Activated CD4-positive, alpha-beta T cell treated with anti-CD3 and anti-CD28 coated beads, Interleukin-10, Interleukin-2, amounts not matched to agents 100 ng/mL and 50 ng/mL, durations not matched to agents 16 hours and 8 hours (primary cell): ENCODE data around the gene LPP.
A peak's percentile ranks its signal among the peaks of the same experiment; 100 is the strongest.

Experiments used
- DNase-seq: peaks from one replicate; pipeline ENCODE4 v3.0.0-alpha.2; 2020

Gene LPP

DNA sequence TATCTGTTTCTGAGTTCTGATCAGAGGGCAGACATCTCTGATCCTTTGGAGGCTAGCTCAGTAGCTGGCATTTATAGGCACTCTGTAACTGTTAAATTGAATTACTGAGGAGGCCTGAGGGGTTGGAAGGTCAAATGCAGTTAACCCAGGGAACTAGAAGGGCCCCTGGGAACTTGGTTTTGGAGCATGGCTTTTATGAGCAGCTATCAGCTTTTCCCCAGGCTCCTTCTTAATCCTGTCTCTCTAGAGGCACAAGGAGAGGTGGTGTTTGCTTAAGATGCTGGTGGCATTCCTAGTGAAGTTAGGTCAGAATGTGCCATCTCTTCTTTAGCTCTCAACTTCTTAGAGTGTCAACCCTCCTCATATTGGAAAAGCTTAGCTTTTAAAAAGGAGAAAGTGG, 128.9 kb downstream of the LPP start:
- no peak for DNase-seq

DNA sequence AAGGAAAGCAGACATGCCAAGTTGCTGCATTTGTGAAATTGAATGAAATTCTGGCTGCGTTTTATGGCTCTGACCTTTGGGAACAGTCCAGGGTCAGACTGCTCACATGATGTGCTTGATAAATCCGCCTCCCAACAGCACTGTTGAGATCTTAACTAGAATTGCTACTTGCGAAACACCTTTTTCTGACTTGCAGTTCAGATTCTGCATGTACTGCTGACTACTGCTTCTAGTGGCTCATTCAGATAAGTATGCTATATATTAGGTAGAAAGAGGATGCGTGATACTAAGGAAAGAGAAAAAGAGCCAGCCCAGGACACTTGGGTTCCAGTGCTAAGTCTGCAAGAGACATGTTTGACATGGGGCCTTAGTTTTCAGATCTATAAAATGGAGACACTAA, 129.4 kb downstream of the LPP start:
- DNase-seq, result peak; percentile 33

GRCh38 chr3:188284455-188285212, 130.7 kb downstream of the LPP start:
- DNase-seq, result peak; percentile 87

- DNase-seq, result peak; percentile 51
Observed at GRCh38 chr3:188286087-188286513, 132.1 kb downstream of the LPP start.

DNA sequence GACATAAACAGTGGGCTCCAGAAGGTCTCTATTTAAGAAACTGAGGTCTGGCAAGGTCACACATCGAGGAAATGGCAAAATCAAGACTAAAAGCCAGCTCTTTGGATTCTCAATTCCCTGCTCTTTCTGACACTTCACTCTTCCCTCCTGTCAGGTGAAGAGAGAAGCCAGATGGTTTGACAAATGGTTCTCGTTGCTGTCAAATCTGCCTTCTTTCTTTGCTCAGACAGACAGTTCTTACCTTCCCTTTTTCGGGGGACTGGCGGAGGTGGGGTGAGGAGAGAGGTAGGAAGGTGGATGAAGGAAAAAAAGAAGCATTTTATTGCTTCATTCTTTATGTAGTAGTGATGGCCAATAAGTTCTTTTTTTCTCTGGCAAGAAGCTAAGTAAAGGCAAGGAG, 133.4 kb downstream of the LPP start:
- DNase-seq, result no peak

- DNase-seq, result peak; percentile 63
Observed at GRCh38 chr3:188287762-188288505, 134.0 kb downstream of the LPP start.

DNA sequence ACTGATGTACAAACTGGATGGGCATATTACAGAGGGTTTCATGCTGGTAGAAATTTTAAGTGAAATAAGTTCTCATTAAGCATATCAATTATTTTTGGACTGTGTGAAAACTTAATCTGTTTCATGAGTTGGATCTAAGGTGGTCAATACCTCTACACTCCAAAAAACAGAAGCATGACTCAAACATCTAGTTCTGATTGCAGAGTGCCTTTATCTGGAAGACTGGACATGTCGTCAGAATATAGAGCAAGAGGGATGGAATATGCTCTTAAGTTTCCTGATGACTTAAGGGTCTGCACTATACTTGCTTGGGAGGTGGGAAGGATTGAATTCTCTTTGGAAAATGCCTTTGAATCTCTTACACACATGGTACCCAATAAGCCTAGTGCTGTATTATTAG, 138.3 kb downstream of the LPP start:
- no peak for DNase-seq

DNA sequence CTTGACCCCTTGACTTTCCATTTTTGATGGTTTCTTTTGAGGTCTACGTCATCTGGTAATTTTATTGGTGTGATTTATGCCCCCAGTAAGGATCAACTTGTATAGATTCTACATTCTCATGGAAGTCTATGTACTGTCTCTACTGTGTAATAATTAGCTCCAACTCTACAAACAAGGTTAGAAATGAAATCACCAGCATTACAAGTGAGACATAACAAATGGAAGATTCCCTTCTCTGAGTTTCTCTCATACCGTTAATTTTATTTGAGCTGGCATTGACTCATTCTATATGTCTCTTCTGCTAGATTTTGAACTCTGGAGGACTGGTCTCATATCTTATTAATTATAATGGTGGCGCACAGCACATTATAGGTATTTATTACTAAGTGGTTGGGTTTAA, 138.9 kb downstream of the LPP start:
- peak; percentile 26 for DNase-seq

- DNase-seq, result peak; percentile 65
Observed at GRCh38 chr3:188294113-188294512, 140.2 kb downstream of the LPP start.

DNA sequence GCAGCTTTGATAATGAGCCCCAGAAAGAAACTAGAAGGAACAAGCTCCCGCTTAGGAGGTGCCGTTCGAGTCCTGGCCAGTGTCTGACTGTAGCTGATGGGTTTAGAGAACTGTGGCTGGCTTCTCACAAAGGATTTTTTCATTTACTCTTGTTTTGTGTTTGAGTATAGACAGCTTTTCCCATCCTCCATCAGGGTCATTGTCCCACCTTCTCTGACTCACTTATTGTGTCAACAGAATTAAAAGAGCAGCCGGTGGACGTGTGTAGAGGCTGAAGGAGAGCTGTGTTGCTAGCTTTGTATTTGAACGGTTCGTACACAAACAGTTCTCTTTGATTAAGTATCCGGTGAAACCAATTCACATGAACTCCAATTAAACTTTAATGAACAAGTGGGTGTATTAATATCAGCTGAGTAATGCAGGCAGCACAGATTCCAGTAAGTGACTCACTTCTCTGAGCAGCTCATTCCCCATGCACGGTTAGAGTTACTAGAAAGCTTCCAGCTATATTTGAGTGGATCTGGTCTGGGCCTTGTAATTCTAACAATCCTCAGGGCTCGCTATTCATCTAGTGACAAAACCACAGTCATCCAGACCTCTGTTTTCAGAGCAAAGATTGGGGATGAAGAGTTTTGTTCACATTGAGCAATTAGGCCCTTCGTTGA, 141.0 kb downstream of the LPP start:
- DNase-seq, result peak; percentile 62

GRCh38 chr3:188295876-188296275, 141.9 kb downstream of the LPP start:
- DNase-seq, result no peak

DNA sequence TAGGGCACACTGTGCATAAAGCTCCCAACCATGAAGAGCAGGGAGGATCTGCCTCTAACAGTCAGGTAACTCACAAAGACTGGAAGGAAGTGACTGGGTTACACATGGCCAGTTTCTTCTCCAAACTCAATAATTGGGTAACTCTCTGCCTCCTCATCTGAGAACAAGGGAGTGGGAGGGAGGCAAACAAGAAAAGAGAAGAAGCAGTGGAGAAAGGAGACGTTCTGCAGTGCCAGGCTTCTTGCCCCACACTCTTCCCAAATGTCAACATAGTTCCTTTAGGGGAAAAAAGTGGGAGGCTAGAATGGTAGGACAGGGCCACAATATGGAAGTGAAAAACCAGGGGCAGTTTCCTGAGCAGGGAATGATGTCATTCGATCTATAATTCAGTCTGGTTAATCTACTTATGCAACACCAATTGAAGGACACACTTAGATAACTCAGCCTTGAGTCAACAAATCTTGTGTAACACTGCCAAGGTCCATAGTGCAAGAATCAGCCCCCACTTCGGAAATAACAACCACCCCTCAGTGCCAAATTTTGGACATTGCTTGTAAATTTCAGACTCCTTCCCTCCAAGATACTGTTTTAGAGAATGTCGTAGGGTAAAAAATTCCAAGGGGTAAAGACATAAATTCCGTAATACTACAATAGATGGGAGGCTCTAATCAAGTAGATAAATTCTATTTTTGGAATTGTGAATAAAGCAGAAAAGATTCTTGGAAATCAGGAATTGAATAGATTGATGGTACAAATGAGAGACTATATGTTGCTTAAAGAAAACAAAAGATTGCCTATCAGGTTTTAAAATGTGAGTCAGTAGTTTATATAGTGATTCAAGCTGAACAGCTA, 143.0 kb downstream of the LPP start:
- DNase-seq, result no peak

DNA sequence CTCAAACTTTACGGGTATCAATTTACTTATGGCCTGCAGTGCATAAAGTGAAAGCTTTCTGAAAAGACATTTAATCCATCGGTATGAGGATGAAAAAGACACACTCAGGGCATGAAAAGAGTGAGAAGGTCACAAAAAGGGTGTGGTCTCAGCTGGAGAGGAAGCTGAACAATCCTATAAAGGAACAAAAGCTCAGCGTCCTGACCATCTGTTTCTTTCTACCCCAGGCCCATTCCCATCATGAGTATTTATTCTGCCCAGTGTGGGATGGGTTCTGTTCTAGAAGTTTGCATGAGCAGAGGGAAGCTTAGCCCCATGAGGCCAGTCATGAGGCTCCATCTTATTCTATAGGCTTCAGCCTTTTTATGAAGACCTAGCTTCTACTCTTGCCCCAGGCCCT, 144.6 kb downstream of the LPP start:
- no peak for DNase-seq

DNA sequence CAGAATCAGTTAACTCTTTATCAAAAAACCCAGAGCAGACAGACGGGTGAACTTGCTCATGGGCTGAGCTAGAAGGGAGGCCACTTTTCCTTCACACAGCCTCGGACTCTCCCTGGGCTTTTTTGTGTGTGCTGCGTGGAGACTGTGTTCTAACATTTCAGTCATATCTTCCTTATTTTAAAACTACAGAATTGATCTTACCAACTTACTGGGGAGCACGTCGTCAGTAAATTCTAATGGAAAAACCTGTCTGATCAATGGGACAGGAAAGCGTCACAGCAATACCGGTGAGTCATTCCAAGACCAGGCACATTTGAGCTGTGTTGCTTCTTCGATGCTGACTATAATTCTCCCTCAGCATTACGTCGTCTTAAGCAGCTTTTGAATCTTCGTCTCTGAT, 145.1 kb downstream of the LPP start:
- DNase-seq, result peak; percentile 90

- DNase-seq, result no peak
Observed at GRCh38 chr3:188299708-188300107, 145.8 kb downstream of the LPP start.

DNA sequence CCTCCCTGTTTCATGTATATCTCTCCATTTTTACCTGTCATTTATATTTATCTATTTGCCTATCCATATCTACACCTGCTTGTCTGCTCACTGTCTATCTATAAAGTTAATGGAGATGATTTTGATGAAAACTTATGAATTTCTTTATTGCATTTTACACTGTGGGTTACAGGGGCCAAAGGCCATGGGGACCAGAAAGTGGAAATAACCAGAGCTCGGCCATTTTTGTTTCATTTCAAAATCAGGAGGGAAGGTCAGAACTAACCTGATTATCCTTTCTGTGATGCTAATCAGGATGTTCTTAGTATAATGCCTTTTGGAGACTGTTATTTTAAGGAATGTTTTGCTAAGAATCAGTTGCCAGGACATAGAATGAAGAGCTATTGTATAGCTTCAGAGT, 147.2 kb downstream of the LPP start:
- no peak for DNase-seq

GRCh38 chr3:188303286-188303799, 149.4 kb downstream of the LPP start:
- DNase-seq, result no peak

DNA sequence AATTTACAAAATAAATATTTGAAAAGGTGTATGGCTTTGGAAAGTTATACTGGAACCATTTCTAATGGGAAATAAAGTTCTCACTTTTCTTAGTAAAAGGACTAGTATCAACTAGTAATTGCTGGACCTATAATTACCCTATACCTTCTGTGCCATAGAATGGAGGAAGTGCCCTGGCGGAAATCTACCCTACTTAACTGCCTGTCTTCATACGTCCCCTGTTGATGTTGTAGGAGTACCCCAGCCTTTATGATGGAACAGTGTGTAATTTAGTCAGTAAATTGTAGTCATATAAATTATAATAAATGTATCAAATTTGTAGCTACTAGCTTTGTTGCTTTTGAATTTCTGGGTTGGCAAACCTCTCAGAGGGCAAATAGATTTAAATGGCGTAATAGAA, 149.9 kb downstream of the LPP start:
- DNase-seq, result no peak

GRCh38 chr3:188304501-188304900, 150.5 kb downstream of the LPP start:
- no peak for DNase-seq

GRCh38 chr3:188305220-188305619, 151.3 kb downstream of the LPP start:
- DNase-seq, result no peak

DNA sequence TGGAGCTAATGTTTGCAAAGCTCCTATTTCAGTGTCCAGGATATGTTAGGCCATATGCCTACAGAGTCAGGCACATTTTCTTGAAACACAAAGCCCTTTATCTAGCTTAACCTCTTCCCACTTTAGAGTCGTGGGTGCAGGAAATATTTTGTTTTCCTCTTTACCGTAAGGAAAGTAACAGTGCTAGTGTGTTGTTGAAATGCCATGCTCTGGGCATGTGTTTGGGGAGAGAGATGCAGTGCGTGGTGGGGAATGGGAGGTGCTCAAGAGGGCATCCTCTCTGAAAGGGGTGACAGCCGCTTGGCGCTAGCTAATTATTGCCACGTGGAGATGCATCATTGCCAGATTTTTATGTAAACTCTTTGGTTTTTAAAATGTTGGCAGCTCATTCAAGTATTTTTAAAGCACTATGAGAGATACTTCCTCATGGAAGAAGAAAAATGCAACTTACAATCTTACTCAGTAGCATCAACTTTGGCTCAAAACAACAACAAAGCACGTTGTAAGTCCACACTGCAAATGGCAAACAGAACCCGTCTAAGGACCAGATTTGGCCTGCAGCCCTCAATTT, 152.6 kb downstream of the LPP start:
- no peak for DNase-seq
